Measurements from ENCODE around the gene CAMK1.

The CAMK1 gene

GRCh38 chr3:9731206-9732079, 38.3 kb downstream of the CAMK1 start, which contains the start of gene BRPF1:
TSS of gene BRPF1 (plus strand) at chr3:9731735. CDS start at chr3:9734141, 2,406 bp downstream.
- DNase-seq (ENCODE audit: low read depth): peak; percentile 96
- H3K4me3 ChIP-seq (ENCODE audit: low read length): peak within 1 kb of the TSS; percentile 83
- peak; percentile 1 for TF ChIP-seq CTCF (conservative IDR thresholded peaks at IDR 0.05; ENCODE audit: low read depth, low read length)

- peak overlapping the region; percentile 57 for H3K4me3 ChIP-seq (ENCODE audit: low read length)
- TF ChIP-seq CTCF (conservative IDR thresholded peaks at IDR 0.05; ENCODE audit: low read depth, low read length): no peak
- DNase-seq (ENCODE audit: low read depth): no peak
Measured at GRCh38 chr3:9730657-9731205, 39.0 kb downstream of the CAMK1 start.

GRCh38 chr3:9729419-9729818, 40.3 kb downstream of the CAMK1 start:
- no peak for DNase-seq (ENCODE audit: low read depth)
- H3K4me3 ChIP-seq (ENCODE audit: low read length): no peak overlapping the region
- no peak for TF ChIP-seq CTCF (conservative IDR thresholded peaks at IDR 0.05; ENCODE audit: low read depth, low read length)

GRCh38 chr3:9727743-9728142, 42.0 kb downstream of the CAMK1 start:
- no peak for TF ChIP-seq CTCF (conservative IDR thresholded peaks at IDR 0.05; ENCODE audit: low read depth, low read length)
- DNase-seq (ENCODE audit: low read depth): no peak
- H3K4me3 ChIP-seq (ENCODE audit: low read length): no peak overlapping the region

- H3K4me3 ChIP-seq (ENCODE audit: low read length): no peak overlapping the region
- TF ChIP-seq CTCF (conservative IDR thresholded peaks at IDR 0.05; ENCODE audit: low read depth, low read length): peak; percentile 46
- DNase-seq (ENCODE audit: low read depth): no peak
Measured at GRCh38 chr3:9727041-9727595, 42.6 kb downstream of the CAMK1 start.

- no peak overlapping the region for H3K4me3 ChIP-seq (ENCODE audit: low read length)
- no peak for TF ChIP-seq CTCF (conservative IDR thresholded peaks at IDR 0.05; ENCODE audit: low read depth, low read length)
- DNase-seq (ENCODE audit: low read depth): no peak
Measured at GRCh38 chr3:9725775-9726515, 43.8 kb downstream of the CAMK1 start.

All from retinal pigment epithelial cell (primary cell).